ENCODE data around the gene SEC61B. TPM values are rescaled to one million over a fixed set of nuclear protein-coding genes. Genes with fewer than 3 reads are reported as not detected.

Gene SEC61B
- total and polyA plus RNA-seq, 12 donors, result 33.2 to 371 (median 200) TPM

DNA sequence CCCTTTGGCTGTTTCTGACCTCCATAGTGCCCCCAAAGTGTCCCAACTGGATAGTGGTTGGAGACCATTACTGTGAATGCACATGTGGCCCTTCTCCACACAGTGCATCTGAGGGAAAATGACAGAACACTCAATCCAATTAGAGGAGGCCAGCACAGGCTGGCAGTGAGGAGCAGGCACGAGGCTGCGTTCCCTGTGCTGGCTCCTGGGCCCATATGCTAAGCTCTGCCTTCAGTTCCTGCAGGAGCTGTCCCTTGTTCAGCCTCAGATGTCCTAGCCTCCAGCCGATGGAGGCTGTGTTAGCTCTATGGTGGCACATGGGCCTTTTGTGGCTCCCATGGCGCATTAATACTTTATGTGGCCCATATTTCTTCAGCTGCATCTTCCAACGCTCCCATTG, 36.1 kb upstream of the SEC61B start:
- Histone ChIP-seq H3K4me3 (no peak overlapping the region), H3K27me3 (no peaks in the 10 kb centered on the region), H3K9me3 (replicated peaks in 1 of 3) (no peaks in the 10 kb centered on the region), H3K27ac (no peak overlapping the region), H3K4me1 (replicated peaks in 1 of 2) (peaks cover 4 to 8% of the 10 kb centered on the region in 2 donors), H3K36me3 (replicated peaks in 1 of 2) (no peaks in the 10 kb centered on the region)
- intact Hi-C loops (cut with DNase I), result no loop called here
- TF ChIP-seq, protein P1, sequence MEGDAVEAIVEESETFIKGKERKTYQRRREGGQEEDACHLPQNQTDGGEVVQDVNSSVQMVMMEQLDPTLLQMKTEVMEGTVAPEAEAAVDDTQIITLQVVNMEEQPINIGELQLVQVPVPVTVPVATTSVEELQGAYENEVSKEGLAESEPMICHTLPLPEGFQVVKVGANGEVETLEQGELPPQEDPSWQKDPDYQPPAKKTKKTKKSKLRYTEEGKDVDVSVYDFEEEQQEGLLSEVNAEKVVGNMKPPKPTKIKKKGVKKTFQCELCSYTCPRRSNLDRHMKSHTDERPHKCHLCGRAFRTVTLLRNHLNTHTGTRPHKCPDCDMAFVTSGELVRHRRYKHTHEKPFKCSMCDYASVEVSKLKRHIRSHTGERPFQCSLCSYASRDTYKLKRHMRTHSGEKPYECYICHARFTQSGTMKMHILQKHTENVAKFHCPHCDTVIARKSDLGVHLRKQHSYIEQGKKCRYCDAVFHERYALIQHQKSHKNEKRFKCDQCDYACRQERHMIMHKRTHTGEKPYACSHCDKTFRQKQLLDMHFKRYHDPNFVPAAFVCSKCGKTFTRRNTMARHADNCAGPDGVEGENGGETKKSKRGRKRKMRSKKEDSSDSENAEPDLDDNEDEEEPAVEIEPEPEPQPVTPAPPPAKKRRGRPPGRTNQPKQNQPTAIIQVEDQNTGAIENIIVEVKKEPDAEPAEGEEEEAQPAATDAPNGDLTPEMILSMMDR (IDR thresholded peaks at IDR 0.05), result no peak
- no peak for TF ChIP-seq POLR2A (IDR thresholded peaks at IDR 0.05)
- DNase-seq, result no peak
- 91 to 94% (median 93%) methylated on average over 5 of the region's 5 CpGs for WGBS, 4 donors

DNA sequence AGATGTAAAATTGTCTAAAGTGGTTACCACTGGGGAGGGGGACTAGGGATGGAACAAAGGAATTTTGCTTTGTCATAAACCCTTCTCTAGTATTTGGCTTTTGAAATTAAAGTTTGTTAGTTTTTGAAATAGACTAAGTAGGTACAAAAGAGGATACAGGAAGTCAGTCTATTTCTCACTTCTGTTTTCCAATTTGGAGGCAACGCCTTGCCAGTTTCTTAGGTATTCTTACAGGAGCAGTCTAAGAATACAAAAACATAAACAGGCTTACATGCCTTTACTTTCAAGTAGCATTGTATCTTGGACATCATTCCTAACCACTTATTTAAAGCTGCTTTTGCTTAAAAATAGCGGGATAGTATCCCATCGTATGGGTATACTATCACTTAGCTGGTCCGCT, 34.8 kb upstream of the SEC61B start:
- intact Hi-C loops (cut with DNase I), result no loop called here
- 84 to 87% (median 85%) methylated on average over 4 of the region's 4 CpGs for WGBS, 4 donors
- no peaks in the 10 kb centered on the region for H3K27me3 ChIP-seq
- no peaks in the 10 kb centered on the region for H3K36me3 ChIP-seq (replicated peaks in 1 of 2)
- no peak for DNase-seq
- peaks cover 4 to 8% of the 10 kb centered on the region in 2 donors for H3K4me1 ChIP-seq (replicated peaks in 1 of 2)
- H3K4me3 ChIP-seq, result no peak overlapping the region
- no peaks in the 10 kb centered on the region for H3K9me3 ChIP-seq (replicated peaks in 1 of 3)
- no peak overlapping the region for H3K27ac ChIP-seq
- no peak for TF ChIP-seq POLR2A (IDR thresholded peaks at IDR 0.05)
- TF ChIP-seq, protein P1 (IDR thresholded peaks at IDR 0.05), result no peak

DNA sequence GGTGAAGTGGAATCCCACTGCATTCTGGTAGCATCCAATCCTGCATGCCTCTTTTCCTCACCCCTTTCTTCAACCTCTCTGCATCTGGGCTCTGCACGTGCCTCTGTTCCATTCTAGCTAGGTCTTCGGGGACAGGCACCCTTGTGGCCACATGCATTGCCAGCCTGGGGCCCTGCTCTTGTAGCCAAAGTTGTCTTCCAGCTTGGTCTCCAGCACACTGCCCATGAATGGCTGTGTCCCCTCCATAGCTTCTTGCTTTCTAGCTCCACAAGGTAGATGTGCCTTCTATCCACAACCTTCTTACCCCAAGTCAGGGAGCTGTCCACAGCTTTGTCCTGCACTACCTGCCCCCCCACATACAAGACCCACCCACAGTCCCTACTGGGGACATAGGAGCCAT, 32.9 kb upstream of the SEC61B start:
- Histone ChIP-seq H3K36me3 (replicated peaks in 1 of 2) (no peaks in the 10 kb centered on the region), H3K27ac (no peak overlapping the region), H3K4me1 (replicated peaks in 1 of 2) (peaks cover 4 to 8% of the 10 kb centered on the region in 2 donors), H3K9me3 (replicated peaks in 1 of 3) (no peaks in the 10 kb centered on the region), H3K4me3 (no peak overlapping the region), H3K27me3 (no peaks in the 10 kb centered on the region)
- intact Hi-C loops (cut with DNase I), result no loop called here
- no peak for DNase-seq
- TF ChIP-seq POLR2A (IDR thresholded peaks at IDR 0.05), result no peak
- TF ChIP-seq, protein P1 (IDR thresholded peaks at IDR 0.05), result no peak
- 68 to 91% (median 87%) methylated on average over 2 of the region's 2 CpGs for WGBS, 4 donors

DNA sequence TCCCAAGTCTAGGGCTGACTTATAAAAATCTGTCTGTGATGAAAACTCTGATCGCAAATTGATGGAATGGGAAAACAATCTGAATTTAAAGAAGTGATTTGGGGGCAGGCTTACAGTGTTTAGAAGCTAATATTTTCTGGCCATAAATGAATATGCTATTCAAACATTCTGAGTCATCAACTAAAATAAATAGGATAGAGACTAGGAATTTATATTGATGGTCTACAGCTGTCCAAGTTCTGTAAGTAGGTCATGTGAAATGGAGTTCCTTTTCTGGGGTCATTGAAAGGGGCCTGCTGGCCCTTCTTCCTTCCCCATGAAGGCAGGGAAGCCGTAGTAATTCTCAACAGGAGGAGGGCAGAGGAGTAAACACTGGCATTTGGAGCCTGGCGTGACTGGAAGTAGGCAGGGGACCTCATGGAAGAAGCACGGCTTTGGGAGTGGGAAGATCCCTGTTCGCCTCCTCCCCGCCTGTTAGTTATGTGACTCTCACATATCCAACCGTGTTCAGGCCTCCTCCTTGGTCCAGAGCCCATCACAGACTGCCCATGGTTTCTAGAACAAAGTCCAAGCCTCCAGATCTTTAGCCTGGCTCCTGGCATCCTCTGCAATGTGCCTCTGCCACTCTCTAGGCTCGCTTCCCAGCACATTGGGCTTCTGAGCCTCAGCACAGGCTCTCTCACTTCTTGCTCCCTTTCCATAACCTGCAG, 32.0 kb upstream of the SEC61B start:
- H3K36me3 ChIP-seq (replicated peaks in 1 of 2), result no peaks in the 10 kb centered on the region
- H3K4me3 ChIP-seq, result no peak overlapping the region
- no peak overlapping the region for H3K27ac ChIP-seq
- 67 to 79% (median 75%) methylated on average over 8 of the region's 8 CpGs for WGBS, 4 donors
- intact Hi-C loops (cut with DNase I), result no loop called here
- DNase-seq, result no peak
- TF ChIP-seq, protein P1 (IDR thresholded peaks at IDR 0.05), result no peak
- no peak for TF ChIP-seq POLR2A (IDR thresholded peaks at IDR 0.05)
- H3K4me1 ChIP-seq (replicated peaks in 1 of 2), result peaks cover 1 to 2% of the 10 kb centered on the region in 2 donors
- no peaks in the 10 kb centered on the region for H3K27me3 ChIP-seq
- H3K9me3 ChIP-seq (replicated peaks in 1 of 3), result no peaks in the 10 kb centered on the region

Measured in adrenal gland (tissue), 12 donors.